Measurements from ENCODE around the gene SYAP1.

Gene SYAP1

GRCh38 chrX:16788477-16788876 is 69.1 kb downstream of the SYAP1 start:
- no peaks in the 10 kb centered on the region for H3K27me3 ChIP-seq (ENCODE audit: insufficient read depth, low read length, poor library complexity)
- no peak overlapping the region for H3K4me2 ChIP-seq (ENCODE audit: low read length)
- no peak overlapping the region for H3K9ac ChIP-seq (ENCODE audit: low read length)
- no peaks in the 10 kb centered on the region for H3K79me1 ChIP-seq (ENCODE audit: low read length)
- no peak overlapping the region for H2BK120ac ChIP-seq (ENCODE audit: low read depth, low read length)
- no peak overlapping the region for H2BK5ac ChIP-seq (ENCODE audit: low read length)
- H3K4me3 ChIP-seq (ENCODE audit: low read length): no peak overlapping the region
- H3K4me1 ChIP-seq (ENCODE audit: control insufficient read depth, low read depth, low read length): no peaks in the 10 kb centered on the region
- H2AK5ac ChIP-seq (ENCODE audit: low read length): no peak overlapping the region
- no peak for DNase-seq
- no peak overlapping the region for H3K18ac ChIP-seq (ENCODE audit: low read length)
- H3K56ac ChIP-seq (ENCODE audit: low read length): no peak overlapping the region
- WGBS (ENCODE audit: extremely low coverage, insufficient coverage, low lambda C conversion rate): no CpG with 5 or more reads among the region's 5 CpGs
- H3K4ac ChIP-seq (ENCODE audit: low read depth, low read length): no peak overlapping the region
- no peak overlapping the region for H2BK15ac ChIP-seq (replicated peaks; ENCODE audit: low read depth)
- no peaks in the 10 kb centered on the region for H3K36me3 ChIP-seq (ENCODE audit: control insufficient read depth, insufficient read depth, low read length)
- H4K5ac ChIP-seq (ENCODE audit: low read length): no peak overlapping the region
- no peak overlapping the region for H4K8ac ChIP-seq (ENCODE audit: low read depth, low read length)
- H3K79me2 ChIP-seq (ENCODE audit: control insufficient read depth, insufficient read depth, low read length): peaks cover 23% of the 10 kb centered on the region
- no peak overlapping the region for H3K27ac ChIP-seq (ENCODE audit: low read depth, low read length)
- no peak overlapping the region for H3K23ac ChIP-seq (ENCODE audit: low read length)

- Histone ChIP-seq H2BK120ac (ENCODE audit: low read depth, low read length) (no peak overlapping the region), H3K4me1 (ENCODE audit: control insufficient read depth, low read depth, low read length) (no peaks in the 10 kb centered on the region), H3K4me3 (ENCODE audit: low read length) (no peak overlapping the region), H3K27ac (ENCODE audit: low read depth, low read length) (no peak overlapping the region), H3K4me2 (ENCODE audit: low read length) (no peak overlapping the region), H3K9ac (ENCODE audit: low read length) (no peak overlapping the region), H4K5ac (ENCODE audit: low read length) (no peak overlapping the region), H2BK5ac (ENCODE audit: low read length) (no peak overlapping the region), H3K79me1 (ENCODE audit: low read length) (no peaks in the 10 kb centered on the region), H4K8ac (ENCODE audit: low read depth, low read length) (no peak overlapping the region), H3K36me3 (ENCODE audit: control insufficient read depth, insufficient read depth, low read length) (no peaks in the 10 kb centered on the region), H3K4ac (ENCODE audit: low read depth, low read length) (no peak overlapping the region), H3K56ac (ENCODE audit: low read length) (no peak overlapping the region), H3K27me3 (ENCODE audit: insufficient read depth, low read length, poor library complexity) (no peaks in the 10 kb centered on the region), H2BK15ac (replicated peaks; ENCODE audit: low read depth) (no peak overlapping the region), H2AK5ac (ENCODE audit: low read length) (no peak overlapping the region), H3K18ac (ENCODE audit: low read length) (no peak overlapping the region), H3K79me2 (ENCODE audit: control insufficient read depth, insufficient read depth, low read length) (peaks cover 2% of the 10 kb centered on the region), H3K23ac (ENCODE audit: low read length) (no peak overlapping the region)
- no CpG with 5 or more reads among the region's 4 CpGs for WGBS (ENCODE audit: extremely low coverage, insufficient coverage, low lambda C conversion rate)
- no peak for DNase-seq
These were observed 76.9 kb downstream of the SYAP1 start for GRCh38 chrX:16796298-16796697.

DNA sequence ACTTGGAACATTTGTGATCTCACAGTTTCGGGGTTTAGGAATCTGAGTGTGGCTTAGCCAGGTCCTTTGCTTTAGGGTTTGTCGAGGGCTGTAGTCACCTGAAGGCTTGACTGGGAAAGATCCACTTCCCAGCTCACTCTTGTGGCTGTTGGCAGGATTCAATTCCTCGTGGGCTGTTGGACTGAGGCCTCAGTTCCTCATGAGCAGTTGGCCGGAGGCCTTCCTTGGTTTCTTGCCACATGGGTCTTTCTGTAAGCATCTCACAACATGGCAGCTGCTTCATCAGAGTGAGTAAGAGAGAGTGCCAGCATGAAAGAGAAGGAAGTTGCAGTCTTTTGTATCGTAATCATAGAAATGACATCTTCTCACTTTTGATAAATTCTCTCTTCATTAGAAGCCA is 77.9 kb downstream of the SYAP1 start:
- WGBS (ENCODE audit: extremely low coverage, insufficient coverage, low lambda C conversion rate): no CpG with 5 or more reads among the region's 5 CpGs
- Histone ChIP-seq H3K4me1 (ENCODE audit: control insufficient read depth, low read depth, low read length) (no peaks in the 10 kb centered on the region), H3K27ac (ENCODE audit: low read depth, low read length) (no peak overlapping the region), H4K8ac (ENCODE audit: low read depth, low read length) (no peak overlapping the region), H2BK5ac (ENCODE audit: low read length) (no peak overlapping the region), H2BK120ac (ENCODE audit: low read depth, low read length) (no peak overlapping the region), H3K18ac (ENCODE audit: low read length) (no peak overlapping the region), H2AK5ac (ENCODE audit: low read length) (no peak overlapping the region), H3K4me2 (ENCODE audit: low read length) (no peak overlapping the region), H3K56ac (ENCODE audit: low read length) (no peak overlapping the region), H4K5ac (ENCODE audit: low read length) (no peak overlapping the region), H2BK15ac (replicated peaks; ENCODE audit: low read depth) (no peak overlapping the region), H3K79me2 (ENCODE audit: control insufficient read depth, insufficient read depth, low read length) (peaks cover 2% of the 10 kb centered on the region), H3K36me3 (ENCODE audit: control insufficient read depth, insufficient read depth, low read length) (no peaks in the 10 kb centered on the region), H3K9ac (ENCODE audit: low read length) (no peak overlapping the region), H3K79me1 (ENCODE audit: low read length) (no peaks in the 10 kb centered on the region), H3K4ac (ENCODE audit: low read depth, low read length) (no peak overlapping the region), H3K23ac (ENCODE audit: low read length) (no peak overlapping the region), H3K4me3 (ENCODE audit: low read length) (no peak overlapping the region), H3K27me3 (ENCODE audit: insufficient read depth, low read length, poor library complexity) (no peaks in the 10 kb centered on the region)
- no peak for DNase-seq

DNA sequence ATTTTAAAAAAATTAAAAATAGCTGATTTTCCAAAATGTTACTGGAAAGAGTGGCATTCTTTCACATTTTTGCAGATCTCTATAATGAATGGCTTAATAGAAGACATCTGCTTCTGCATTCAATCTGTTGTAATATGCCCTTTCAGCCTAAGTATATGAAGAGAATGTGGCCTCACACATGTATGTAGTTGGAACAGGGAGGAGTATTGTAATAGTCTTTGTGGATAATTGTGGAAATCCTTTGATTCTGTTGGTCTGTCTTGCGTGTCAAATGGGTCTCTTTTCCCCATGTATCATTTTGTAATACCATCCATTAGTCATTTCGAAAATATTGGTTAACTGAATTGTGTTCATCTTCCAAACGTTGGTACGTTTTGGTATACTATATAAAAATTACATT is 78.4 kb downstream of the SYAP1 start:
- Histone ChIP-seq H2BK120ac (ENCODE audit: low read depth, low read length) (no peak overlapping the region), H3K23ac (ENCODE audit: low read length) (no peak overlapping the region), H2BK15ac (replicated peaks; ENCODE audit: low read depth) (no peak overlapping the region), H3K27me3 (ENCODE audit: insufficient read depth, low read length, poor library complexity) (no peaks in the 10 kb centered on the region), H3K18ac (ENCODE audit: low read length) (no peak overlapping the region), H3K79me2 (ENCODE audit: control insufficient read depth, insufficient read depth, low read length) (peaks cover 2% of the 10 kb centered on the region), H3K56ac (ENCODE audit: low read length) (no peak overlapping the region), H2AK5ac (ENCODE audit: low read length) (no peak overlapping the region), H4K8ac (ENCODE audit: low read depth, low read length) (no peak overlapping the region), H2BK5ac (ENCODE audit: low read length) (no peak overlapping the region), H3K79me1 (ENCODE audit: low read length) (no peaks in the 10 kb centered on the region), H3K4ac (ENCODE audit: low read depth, low read length) (no peak overlapping the region), H3K4me1 (ENCODE audit: control insufficient read depth, low read depth, low read length) (no peaks in the 10 kb centered on the region), H3K36me3 (ENCODE audit: control insufficient read depth, insufficient read depth, low read length) (no peaks in the 10 kb centered on the region), H3K4me2 (ENCODE audit: low read length) (no peak overlapping the region), H3K9ac (ENCODE audit: low read length) (no peak overlapping the region), H3K4me3 (ENCODE audit: low read length) (no peak overlapping the region), H4K5ac (ENCODE audit: low read length) (no peak overlapping the region), H3K27ac (ENCODE audit: low read depth, low read length) (no peak overlapping the region)
- DNase-seq: no peak
- no CpG with 5 or more reads among the region's 4 CpGs for WGBS (ENCODE audit: extremely low coverage, insufficient coverage, low lambda C conversion rate)

DNA sequence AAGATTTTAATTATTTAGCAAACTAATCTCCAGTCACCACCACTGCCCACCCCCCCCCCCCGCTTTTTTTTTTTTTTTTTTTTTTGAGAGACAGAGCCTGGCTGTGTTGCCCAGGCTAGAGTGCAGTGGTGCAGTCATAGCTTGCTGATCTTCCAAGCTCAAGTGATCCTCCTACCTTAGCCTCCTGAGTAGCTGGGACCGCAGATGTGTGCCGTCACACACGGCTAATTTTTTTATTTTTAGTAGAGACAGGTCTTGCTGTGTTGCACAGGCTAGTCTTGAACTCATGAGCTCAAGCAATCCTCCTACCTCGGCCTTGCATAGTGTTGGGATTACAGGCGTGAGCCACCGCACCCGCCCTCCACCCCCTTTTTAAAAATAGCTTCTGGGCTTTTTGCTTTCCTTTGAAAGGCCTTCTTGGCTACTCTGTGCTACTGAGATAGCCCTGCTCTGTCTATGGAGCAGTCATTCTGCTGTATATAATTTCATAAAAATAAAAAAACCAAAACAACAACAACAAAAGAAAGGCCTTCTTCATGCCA is 85.6 kb downstream of the SYAP1 start:
- Histone ChIP-seq H3K27me3 (ENCODE audit: insufficient read depth, low read length, poor library complexity) (no peaks in the 10 kb centered on the region), H3K4ac (ENCODE audit: low read depth, low read length) (no peak overlapping the region), H2BK5ac (ENCODE audit: low read length) (no peak overlapping the region), H3K79me1 (ENCODE audit: low read length) (no peaks in the 10 kb centered on the region), H3K9ac (ENCODE audit: low read length) (no peak overlapping the region), H3K18ac (ENCODE audit: low read length) (no peak overlapping the region), H3K4me1 (ENCODE audit: control insufficient read depth, low read depth, low read length) (no peaks in the 10 kb centered on the region), H4K8ac (ENCODE audit: low read depth, low read length) (no peak overlapping the region), H3K23ac (ENCODE audit: low read length) (no peak overlapping the region), H4K5ac (ENCODE audit: low read length) (no peak overlapping the region), H2BK15ac (replicated peaks; ENCODE audit: low read depth) (no peak overlapping the region), H3K27ac (ENCODE audit: low read depth, low read length) (no peak overlapping the region), H3K4me3 (ENCODE audit: low read length) (no peak overlapping the region), H3K36me3 (ENCODE audit: control insufficient read depth, insufficient read depth, low read length) (no peaks in the 10 kb centered on the region), H3K79me2 (ENCODE audit: control insufficient read depth, insufficient read depth, low read length) (peaks cover 4% of the 10 kb centered on the region), H3K4me2 (ENCODE audit: low read length) (no peak overlapping the region), H3K56ac (ENCODE audit: low read length) (no peak overlapping the region), H2BK120ac (ENCODE audit: low read depth, low read length) (no peak overlapping the region), H2AK5ac (ENCODE audit: low read length) (no peak overlapping the region)
- DNase-seq: no peak
- WGBS (ENCODE audit: extremely low coverage, insufficient coverage, low lambda C conversion rate): no CpG with 5 or more reads among the region's 8 CpGs

DNA sequence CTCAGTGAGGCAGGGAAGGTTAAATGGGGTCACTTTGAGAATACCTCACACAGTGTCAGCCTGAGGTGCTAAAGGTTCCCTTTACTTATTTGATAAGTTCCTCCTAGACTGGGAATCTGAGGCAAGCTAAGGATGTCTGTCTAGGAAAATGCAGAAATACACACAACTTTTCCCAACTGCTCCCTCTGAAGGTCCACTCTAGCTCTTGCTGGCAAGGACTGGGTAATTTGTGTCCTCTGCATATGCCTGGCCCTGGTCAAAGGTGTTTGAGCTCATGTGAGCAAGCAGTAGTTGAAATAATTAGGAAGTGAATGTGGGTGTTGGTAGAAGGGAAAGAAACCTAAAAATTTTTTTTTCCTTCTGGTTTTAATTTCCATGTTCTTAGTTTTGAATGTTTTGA is 88.1 kb downstream of the SYAP1 start:
- Histone ChIP-seq H2BK15ac (replicated peaks; ENCODE audit: low read depth) (no peak overlapping the region), H3K9ac (ENCODE audit: low read length) (no peak overlapping the region), H3K23ac (ENCODE audit: low read length) (no peak overlapping the region), H3K18ac (ENCODE audit: low read length) (no peak overlapping the region), H2BK120ac (ENCODE audit: low read depth, low read length) (no peak overlapping the region), H2BK5ac (ENCODE audit: low read length) (no peak overlapping the region), H3K4ac (ENCODE audit: low read depth, low read length) (no peak overlapping the region), H3K56ac (ENCODE audit: low read length) (no peak overlapping the region), H3K4me2 (ENCODE audit: low read length) (no peak overlapping the region), H4K8ac (ENCODE audit: low read depth, low read length) (no peak overlapping the region), H3K4me3 (ENCODE audit: low read length) (no peak overlapping the region), H3K4me1 (ENCODE audit: control insufficient read depth, low read depth, low read length) (no peaks in the 10 kb centered on the region), H4K5ac (ENCODE audit: low read length) (no peak overlapping the region), H3K79me1 (ENCODE audit: low read length) (no peaks in the 10 kb centered on the region), H3K79me2 (ENCODE audit: control insufficient read depth, insufficient read depth, low read length) (peaks cover 4% of the 10 kb centered on the region), H3K36me3 (ENCODE audit: control insufficient read depth, insufficient read depth, low read length) (no peaks in the 10 kb centered on the region), H3K27ac (ENCODE audit: low read depth, low read length) (no peak overlapping the region), H3K27me3 (ENCODE audit: insufficient read depth, low read length, poor library complexity) (no peaks in the 10 kb centered on the region), H2AK5ac (ENCODE audit: low read length) (no peak overlapping the region)
- DNase-seq: peak; percentile 54
